NCI-H524 (cell line): ENCODE measurements around the gene NUDC.
"Not testable (repeated sequence)": the region's sequence is repeated elsewhere in the genome, so short reads cannot be mapped to it uniquely, and the experiment has no call there.

Experiments used
- DNase-seq, 2 experiments: peaks; one replicate each; lab custom pipeline; 2025; lab: John Stamatoyannopoulos, UW

NUDC gene

DNA sequence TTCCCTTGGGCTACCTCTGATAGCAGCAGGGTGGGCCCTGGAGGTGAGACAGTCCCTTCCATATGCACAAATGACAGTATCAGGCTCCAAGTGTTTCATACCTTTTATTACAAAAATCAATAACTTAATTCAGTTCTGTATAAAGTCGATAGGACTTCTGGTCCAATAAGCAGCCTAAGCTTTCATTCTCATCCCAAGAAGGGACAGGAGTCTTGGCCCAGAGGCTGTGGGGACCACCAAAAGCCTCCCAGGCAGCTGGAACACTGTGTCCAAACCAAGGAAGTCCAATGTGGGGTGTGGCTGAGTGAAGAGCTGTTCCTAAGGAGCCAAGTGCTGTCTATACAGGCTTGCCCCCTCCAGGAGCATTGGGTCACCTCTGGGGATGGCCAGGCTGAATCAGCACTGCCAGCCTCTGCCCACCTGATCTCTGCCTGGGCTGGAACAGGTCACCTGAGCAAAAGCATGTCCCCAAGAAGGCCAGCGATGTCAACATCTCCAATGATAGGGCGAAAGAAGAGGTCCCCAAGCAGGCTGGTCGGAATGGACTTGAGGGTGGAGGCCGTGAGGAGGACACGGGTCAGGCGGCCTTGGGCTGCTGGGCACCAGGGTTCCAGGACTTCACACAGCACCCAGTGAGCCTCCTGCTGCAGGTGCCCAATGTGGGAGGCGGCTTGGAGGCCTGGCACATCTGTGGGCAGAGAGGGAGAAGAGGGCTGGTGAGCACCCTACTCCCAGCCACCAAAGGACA lies 10.0 kb upstream of the NUDC start:
- DNase-seq, result no peak

DNA sequence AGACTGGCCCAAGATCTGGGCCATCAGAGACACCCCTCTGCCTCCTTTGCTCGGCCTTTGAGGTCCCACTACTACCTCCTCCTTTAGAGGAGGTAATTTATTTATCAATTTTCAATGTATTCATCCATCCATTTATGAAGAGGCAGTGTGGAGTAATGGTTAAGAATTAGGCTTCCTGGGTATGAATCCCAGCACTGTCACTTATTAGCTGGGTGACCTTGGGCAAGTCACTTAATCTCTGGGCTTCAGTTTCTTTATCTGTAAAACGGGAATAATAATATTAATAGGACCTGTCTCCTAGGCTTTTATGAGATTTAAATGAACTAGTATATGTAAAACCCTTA lies 9.4 kb upstream of the NUDC start:
- no peak for DNase-seq

DNA sequence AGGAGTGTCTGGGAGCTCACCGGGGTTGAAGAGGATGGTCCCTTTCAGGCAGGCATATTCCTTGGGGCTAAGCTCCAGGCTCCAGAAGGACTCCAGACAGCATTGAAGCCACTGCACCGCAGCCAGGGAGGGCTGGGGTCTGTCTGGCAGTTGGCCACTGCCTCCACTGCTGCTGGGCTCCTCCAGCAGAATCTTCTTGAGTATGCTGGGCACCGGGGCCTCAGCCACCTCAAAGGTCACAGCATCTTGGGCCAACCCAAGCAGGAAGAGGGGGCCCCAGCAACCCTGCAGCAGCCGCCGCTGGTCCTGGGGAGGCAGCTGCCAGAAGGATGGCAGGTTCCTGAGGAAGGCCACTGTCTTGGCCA lies 8.2 kb upstream of the NUDC start:
- DNase-seq, result no peak

DNA sequence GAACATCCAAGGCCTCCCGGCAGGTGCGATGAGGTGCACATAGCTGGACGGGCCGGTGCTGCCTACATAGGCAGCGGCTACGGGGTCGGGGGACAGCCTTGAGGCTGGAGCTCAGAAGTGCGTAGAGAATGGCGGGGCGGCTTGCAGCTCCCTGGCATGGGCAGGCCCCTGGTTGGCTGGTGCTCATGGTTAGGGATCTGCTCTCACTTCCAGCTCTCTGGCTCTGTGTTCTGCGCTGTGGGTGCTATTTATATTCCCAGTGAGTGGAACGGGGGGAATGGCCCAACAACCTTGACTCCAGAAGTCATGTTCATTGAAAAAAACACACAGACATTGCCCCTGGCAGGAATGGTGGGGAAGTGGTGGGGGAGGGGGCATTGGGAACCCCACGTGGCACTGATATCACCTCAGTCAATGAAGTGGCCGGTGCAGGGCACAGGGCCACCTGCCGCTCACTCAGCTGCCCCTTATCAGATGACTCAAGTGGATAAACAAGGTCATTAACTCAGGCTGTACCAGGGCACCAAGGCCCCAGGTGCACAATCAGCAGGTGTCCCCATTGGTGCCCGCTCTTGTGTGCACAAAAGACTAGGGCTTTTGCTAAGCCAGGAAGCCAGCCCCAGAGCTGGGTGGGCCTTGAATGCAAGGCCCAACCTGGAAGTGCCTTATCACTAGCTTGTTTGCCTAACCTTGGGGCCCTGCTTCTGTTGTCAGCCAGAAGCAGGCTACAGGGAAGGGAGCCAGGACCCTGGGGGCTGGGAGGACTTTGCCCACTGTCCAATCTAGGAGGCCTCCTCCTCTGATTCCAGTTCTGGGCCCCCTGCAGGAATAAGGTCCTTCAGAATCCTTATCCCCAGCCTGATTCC lies 7.6 kb upstream of the NUDC start, which contains the start of gene NR0B2:
NR0B2 (minus strand) TSS at position 222 of the 866 bp plus-strand sequence; CDS start at position 187, 35 bp downstream.
- DNase-seq, result peak; percentile 55 to 76

DNA sequence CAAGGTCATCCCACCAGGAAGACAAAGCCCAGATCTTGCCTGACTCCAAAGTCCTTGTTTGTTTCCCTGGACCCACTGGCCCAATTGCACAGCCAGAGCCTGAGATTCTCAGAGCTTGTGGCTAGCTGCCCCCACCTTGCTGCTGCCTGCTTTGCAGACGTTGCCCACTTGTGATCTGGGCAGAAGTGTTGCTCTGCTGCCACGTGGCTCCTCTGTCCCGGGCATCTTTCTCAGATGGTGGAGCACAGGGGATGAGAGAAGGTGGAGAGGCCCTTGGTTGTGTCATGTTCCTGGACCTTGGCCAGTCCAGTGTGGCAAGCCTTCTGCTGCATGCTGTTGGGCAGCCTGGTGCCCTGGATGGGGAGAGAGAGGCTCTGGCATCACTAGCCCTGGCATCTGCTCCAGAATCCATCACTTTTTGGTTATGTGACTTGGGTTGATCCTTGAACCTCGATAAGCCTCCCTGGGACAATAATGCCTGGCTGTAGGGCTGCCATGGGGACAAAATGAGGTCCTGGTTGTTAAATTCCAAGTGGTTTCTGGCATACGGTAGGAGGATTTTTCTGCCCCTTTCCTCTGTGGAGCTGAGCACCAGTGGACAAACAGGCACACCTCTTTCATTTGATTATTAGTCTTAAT lies 6.2 kb upstream of the NUDC start:
- no peak for DNase-seq

DNA sequence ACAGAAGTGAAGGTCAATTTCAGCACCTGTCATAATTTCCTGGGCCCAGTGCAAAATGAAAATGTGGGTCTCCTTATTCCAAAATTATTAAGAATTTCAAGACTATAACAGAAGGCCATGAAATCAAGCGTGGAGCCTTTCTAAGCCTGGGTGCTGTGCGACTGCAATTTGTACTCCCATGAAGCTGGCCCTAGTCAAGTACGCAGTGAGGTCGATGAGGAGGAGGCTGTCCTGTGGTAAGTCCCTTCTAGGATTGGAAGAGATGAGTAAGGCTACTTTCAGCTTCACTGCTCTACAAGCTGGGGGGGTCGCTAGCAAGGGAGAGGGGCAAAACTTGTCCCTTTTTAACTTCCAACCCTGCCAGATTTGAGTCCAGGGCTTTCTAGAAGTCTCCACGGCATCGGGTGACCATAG lies 410 bp upstream of the NUDC start:
- no peak for DNase-seq

DNA sequence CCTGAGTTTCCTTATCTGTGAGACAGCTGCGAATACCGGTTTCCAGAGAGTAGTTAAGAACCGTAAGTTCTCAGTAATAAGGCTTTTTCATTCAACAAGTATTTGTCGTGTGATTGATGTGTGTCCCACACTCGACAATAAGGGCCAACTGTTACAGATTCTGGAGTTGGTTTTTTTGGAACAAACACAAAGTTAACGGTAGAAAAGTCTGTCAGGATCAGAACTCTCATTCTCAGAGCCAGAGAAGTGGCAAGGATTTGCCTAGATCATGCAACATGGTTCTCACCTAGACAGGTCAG lies 837 bp downstream of the NUDC start:
- no peak for DNase-seq

DNA sequence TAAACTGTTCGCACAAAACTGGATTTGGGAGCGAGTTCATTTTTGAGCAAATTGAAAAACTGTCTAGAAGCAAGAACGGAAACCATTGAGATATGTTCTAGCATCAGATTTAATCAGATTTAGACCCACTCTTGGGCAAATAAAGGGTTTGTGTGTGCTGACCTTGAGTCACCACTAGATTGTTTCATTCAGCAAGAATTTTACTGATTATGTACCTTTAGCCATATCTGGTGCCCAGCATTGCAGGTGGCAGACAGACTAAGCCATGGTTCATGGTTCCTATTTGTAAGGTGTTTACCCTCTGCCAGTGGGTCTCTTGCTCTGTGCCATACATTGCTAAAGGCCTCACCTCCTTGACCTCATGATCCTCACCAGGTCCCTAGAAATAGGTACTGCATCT lies 1.4 kb downstream of the NUDC start:
- DNase-seq, result no peak

DNA sequence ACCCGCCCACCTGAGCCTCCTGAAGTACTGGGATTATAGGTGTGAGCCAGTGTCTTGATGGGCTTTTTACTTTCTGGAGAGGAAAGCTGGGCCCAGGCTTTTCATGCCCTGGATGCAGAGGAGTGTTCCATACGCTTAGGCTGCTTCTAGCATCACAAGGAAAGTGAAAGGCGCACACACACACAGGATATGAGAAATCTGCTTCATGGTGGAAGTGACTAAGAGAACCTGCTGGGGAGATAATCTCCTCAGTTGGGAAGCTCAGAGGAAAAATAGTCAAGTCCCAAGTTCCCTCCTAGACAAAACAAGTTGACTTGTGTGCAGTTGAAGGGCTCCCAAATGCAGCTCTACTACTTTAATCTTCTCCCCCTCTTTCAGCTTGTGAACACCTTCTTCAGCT lies 2.2 kb downstream of the NUDC start:
- DNase-seq, result no peak

DNA sequence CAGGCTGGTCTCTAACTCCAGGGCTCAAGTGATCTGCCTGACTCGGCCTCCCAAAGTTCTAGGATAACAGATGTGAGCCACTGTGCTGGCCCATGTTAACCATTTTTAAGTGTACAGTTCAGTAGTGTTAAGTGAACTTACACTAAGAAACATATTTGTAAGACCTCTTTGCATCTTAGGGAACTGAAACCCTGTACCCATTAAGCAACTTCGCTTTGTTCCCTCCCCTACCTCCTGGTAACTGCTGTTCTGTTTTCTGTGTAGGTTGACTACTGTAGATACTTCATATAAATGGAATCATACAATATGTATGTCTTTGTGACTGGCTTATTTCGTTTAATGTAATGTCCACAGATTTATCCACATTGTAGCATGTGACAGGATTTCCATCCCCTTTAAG lies 11.0 kb downstream of the NUDC start:
- no peak for DNase-seq

DNA sequence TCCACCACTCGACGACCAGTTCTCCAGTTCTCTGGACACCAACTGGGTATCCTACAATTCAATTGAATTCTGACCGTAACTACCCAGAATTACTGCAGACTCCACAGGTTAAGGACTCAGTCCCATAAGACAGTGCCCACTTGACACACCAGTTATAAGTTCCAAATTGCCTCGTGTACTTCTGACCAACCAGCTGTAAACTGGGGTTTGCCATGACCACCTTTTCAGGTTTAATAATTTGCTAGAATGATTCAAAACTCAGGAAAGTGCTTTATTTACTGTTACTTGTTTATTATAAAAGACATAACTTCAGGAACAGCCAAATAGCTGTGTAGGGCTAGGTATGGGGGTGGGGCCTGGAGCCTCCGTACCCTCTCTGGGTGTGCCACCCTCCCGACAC lies 15.3 kb downstream of the NUDC start:
- DNase-seq, result no peak

DNA sequence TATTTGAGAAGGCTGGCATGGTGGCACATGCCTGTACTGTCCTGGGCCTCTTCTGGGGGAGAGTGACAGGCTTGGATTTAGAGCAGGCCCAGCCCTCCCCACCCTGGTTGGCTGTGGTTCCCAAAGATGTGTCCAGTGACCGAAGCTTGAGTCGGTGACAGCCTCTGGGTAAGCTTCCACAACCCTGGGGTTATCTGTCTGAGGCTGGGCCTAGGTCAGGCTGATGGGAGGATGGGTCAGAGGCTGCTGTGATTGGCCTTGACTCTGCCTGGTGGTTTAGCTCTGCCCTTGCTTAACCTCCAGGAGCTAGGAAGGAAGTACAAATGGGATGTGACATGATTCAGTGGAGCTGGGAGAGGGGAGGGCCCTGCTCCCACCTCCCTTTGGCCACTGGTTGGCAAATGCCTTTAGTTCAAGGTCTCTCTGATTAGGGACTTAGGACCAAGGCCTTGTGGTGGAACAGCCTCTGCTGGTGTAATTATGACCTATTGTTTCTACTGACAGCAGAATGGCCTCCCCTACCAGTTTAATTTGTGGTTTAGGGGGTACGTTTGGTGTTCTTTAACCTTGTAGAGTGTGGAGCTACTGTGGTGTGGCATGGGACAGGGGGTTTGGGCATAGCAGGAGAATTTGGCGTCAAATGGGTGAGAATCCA lies 16.6 kb downstream of the NUDC start:
- DNase-seq, result no peak

DNA sequence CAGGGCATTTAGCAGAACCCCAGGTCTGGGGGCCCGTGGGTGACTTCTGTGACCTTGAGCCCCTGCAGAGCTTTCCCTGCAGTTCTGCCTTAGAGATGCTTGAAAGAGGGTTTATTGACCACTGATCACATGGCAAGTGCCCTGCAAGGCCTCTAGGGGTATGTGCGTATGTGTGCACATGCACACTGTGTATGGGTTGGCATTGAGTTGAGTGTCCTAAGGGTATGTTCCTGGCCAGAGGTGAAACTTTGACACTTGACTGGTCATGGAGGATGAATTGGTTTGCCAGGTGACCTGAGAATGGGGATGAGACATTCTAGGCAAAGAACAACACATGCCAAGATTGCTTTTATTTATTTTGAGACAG lies 17.1 kb downstream of the NUDC start:
- DNase-seq, result no peak

DNA sequence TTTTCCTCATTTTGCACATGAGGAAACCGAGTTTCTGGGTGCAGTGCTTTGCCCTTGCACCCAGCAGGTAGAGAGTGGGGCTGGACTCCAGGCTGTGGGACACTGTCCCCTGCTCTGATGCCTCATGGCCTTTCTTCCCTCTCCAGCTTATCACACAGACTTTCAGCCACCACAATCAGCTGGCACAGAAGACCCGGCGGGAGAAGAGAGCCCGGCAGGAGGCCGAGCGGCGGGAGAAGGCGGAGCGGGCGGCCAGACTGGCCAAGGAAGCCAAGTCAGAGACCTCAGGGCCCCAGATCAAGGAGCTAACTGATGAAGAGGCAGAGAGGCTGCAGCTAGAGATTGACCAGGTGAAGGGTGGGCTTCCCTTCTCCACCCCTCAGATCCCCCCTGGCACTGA lies 19.8 kb downstream of the NUDC start:
- no peak for DNase-seq

DNA sequence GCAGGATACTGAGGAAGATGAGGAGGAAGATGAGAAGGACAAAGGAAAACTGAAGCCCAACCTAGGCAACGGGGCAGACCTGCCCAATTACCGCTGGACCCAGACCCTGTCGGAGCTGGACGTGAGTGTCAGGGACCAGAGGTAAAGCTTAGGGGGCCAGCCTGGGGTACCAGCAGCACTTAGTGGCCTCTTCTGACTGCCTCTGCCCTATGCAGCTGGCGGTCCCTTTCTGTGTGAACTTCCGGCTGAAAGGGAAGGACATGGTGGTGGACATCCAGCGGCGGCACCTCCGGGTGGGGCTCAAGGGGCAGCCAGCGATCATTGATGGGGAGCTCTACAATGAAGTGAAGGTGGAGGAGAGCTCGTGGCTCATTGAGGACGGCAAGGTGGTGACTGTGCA lies 21.1 kb downstream of the NUDC start:
- DNase-seq, result no peak

DNA sequence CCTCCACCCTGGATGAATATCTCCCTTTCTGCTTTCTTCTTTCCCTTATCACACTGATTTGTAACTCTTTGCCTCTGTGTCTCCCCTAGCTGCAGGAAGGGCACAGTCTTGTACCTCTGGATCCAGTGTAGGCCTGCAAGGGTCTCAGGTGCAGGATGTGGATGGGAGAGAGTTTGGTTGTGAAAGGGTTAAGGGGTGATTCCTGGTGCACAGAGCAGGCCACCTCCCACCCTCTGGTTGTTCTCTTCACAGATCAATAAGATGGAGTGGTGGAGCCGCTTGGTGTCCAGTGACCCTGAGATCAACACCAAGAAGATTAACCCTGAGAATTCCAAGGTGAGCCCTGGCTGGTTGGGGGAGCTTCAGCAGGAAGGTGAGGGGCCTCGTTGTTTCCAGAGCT lies 23.6 kb downstream of the NUDC start:
- no peak for DNase-seq

DNA sequence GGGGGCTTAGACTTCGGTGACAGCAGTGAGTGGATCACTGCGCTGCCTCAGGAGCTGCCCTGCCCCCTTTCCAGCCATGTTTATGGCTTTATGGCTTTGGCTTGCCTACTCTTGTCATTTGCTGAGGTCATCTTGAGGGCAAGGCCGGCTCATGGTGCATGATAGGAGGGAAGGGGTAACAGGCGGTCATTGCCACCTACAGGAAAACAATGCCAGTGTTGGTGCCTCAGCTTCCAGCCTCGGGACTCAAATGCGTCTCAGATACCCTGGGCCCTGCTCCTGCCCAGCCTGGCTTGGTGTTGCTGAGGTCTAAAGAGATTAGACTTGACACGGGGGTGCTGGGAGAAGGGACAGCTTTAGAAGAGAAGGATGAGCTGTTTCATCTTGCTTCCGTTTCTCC lies 24.2 kb downstream of the NUDC start:
- no peak for DNase-seq

DNA sequence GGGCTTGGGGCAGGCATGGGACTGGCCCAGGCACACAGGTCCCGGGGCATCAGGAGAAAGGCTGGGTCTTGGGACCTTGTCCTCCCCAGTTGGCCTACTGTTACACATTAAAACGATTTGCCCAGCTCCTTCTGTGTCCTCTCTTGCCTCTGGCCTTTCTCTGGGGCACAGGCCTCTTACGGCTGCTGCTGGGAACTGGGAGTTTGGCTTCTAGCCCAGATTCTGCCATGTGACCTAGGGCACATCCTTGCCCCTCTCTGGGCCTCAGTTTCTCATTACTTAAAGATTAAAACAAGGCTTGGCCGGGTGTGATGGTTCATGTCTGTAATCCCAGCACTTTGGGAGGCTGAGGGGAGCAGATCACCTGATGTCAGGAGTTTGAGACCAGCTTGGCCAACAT lies 24.7 kb downstream of the NUDC start:
- no peak for DNase-seq

DNA sequence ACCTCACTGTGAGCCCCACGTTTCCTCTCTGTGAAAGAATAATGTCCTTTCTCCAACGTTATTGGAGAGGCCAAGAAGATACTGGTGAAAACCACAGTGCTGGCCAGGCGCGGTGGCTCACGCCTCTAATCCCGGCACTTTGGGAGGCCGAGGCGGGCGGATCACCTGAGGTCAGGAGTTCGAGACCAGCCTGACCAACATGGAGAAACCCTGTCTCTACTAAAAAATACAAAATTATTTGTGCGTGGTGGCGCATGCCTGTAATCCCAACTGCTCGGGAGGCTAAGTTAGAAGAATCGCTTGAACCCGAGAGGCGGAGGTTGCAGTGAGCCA lies 27.1 kb downstream of the NUDC start:
- not testable (repeated sequence) for DNase-seq

DNA sequence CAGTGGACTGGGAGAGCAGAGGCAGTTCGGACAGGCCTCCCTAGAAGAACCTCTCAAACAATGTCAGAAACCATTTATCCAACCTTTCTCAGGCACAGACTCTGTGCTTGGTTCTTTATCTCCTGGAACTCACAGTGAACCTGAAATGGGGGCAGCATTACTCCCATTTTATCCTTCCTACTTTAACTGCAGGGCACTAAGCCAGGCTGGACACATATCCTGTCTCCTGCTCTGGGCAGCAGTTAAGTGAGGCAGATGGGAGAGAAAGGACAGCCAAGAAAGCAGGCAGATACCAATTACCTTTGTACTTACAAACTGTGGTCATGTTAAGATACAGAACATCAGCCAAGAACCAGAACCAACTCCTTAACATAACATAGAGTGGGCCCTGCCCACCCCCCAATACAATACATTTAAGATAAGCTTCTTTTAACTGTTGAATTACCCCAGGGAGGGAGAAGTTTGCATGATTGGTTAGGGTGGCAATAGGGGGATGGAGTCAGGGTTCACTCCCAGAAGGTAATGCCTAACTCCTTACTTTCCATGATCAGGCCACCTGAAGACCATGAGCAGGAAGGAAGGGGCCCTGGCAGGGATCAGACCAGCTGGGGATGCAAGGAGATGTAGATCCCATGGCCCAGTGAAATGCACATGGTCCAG lies 27.9 kb downstream of the NUDC start:
- DNase-seq, result no peak

DNA sequence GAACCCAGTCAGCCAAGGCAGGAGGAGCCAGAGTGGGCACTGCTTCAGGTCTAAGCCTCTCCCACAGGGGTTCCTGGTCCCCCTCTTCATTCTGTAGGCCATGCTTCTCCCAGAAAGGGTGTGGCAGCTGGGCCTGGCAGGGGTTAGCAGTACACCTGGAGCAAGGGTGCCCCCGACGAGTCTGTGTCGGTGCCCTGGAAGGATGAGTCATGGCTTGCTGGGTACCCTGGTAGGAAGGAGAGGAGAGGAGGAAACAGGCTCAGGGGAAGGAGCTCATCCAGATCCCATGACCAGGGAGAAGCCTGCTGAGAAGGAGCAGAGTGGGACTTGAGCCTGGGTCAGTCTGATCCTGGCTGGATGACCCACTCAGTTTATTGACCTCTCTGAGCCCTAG lies 28.4 kb downstream of the NUDC start:
- no peak for DNase-seq

DNA sequence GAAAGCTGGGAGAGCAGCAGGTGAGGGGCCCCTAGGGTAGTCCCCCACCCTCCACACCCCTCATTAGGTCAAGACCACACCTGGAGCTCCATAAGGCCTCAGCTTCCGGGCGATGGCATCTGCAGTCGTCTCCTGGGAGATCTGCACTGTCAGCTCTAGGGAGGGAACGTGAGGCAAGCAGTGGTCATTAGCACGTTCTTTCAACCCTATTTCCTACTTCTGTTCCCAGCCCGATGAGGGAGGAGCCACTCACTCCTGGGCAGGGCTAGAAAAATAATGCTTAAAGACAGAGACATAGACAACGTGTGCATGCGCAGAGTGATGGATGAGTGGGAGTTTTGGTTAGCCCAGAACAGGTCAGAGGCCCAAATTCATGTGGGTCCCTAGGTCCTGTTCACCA lies 29.1 kb downstream of the NUDC start:
- no peak for DNase-seq

DNA sequence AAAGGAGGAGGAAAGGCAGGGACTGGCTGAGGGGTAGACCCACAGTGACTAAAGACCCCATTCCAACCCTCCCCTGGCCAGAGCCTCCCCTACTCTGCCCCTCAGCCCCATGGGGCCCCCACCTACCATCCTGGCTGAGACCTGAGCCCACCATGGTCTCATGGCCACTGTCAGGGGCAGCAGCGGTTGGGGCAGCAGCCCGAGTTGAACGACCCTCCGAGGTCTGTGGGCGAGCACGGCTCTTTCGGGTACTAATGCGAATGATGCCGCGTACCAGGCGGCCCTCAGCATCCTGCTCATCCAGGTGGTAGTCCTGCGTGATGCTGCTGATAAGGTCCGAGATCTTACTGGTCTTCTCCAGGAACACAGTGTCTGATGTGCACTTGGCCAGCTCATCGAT lies 29.7 kb downstream of the NUDC start:
- no peak for DNase-seq
